ENCODE results near the gene SLC35E3.
"Not testable (repeated sequence)": the region's sequence is repeated elsewhere in the genome, so short reads cannot be mapped to it uniquely, and the experiment has no call there.

SLC35E3 gene

DNA sequence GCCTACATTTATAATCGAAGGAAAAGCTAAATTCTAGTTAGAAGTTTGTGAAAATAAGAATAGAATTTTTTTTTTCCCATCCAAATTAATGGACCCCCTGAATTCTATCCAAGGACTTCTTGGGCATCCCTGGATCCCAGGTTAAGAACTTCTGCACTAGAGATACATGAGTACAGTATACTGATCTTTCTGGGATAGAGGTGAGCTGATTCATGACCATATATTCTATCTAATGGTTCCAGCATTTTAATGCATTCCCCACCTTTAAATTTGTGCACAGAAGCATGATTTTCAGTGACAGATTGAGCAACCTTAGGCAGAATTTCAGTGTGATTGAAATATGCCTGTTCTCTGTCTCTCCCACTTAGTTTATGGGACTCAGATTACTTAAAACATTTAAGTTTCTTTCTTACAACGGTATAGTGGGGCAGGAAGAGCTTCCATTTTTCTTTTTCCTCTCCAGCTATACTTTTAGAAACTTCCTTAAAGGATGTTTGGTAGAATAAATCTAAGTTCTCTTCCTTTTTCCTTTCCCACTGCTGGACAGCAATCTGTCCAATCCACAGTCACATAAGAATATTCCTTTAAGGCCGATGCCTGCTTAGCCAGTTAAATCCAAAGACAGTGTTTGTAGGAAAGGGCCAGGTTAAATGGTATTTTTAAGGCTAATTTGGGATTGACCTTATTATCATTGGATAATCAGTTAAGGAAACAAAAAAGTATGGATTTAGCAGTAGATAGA, 68.7 kb downstream of the SLC35E3 start:
- DNase-seq (ENCODE audit: low spot score): peak; percentile 47

- DNase-seq (ENCODE audit: low spot score): peak; percentile 20
These were observed 69.4 kb downstream of the SLC35E3 start for GRCh38 chr12:68815232-68815927.

DNA sequence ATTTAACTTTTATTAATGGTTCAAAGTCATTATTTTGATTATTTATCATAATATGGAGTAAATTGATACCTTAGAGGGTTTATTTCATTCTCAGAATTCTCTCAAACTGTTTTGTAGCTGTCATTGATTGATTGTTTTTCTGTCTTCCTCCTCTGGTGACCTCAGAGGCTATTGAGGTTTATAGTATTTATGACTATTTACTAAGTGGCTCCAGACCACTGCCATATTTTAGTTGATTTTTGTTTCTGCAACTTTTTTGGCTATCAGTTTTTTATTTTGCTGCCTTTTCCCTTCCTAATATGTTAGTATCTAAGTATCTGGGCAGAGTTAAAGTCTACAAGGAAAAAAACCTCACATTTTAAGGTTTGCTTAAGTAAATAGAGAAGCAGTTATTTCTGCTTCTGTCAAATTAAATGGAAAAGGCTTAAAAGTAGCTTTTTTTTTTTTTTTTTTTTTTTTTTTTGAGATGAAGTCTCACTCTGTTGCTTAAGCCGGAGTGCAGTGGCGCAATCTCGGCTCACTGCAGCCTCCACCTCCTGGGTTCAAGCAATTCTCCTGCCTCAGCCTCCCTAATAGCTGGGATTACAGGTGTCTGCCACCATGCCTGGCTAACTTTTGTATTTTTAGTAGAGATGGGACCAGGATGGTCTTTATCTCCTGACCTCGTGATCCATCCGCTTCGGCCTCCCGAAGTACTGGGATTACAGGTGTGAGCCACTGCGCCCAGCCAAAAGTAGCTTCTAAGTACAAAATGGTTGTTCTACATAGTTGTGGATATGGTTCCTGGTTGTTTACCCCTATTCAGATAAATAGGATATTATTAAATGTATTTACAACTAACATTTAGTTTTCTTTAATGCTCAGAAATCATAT, 70.2 kb downstream of the SLC35E3 start:
- DNase-seq (ENCODE audit: low spot score): peak; percentile 21

DNA sequence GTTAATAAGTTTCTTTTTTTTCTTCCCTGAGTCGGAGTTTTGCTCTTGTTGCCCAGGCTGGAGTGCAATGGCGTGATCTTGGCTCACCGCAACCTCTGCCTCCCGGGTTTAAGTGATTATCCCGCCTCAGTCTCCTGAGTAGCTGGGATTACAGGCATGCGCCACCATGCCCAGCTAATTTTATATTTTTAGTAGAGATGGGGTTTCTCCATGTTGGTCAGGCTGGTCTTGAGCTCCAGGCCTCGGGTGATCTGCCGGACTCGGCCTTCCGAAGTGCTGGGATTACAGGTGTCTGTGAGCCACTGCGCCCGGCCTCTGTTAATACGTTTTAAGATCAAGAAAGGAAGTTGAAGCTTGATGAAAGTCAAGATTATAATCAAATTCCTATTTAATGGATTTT, 73.5 kb downstream of the SLC35E3 start:
- DNase-seq (ENCODE audit: low spot score): not testable (repeated sequence)

DNA sequence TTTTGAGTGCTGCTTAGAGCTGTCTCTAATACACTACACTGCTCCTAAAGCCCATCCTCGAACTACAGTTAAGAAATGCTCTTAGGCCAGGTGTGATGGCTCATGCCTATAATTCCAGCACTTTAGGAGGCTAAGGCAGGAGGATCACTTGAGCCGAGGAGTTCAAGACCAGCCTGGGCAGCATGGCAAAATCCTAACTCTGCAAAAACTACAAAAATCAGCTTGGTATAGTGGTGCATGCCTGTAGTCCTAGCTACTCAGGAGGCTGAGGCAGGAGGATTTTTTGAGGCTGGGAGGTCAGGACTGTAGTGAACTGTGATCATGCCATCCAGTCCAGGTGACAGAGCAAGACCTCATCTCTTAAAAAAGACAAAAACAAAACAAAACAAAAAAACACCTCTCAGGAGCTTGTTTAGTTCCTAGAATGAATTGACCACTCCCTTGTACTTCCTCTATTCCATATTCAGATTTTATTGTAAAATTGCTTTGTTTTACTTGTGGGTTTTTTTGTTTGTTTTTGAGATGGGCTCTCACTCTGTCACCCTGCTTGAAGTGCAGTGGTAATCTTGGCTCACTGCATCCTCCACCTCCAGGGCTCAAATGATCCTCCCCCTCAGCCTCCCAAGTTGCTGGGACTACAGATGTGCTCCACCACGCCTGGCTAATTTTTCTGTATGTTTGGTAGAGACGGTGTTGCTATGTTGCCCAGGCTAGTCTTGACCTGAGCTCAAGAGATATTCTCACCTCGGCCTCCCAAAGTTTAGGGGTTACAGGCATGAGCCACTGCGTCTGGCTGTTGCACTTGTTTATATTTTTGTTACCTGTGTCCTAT, 75.6 kb downstream of the SLC35E3 start:
- DNase-seq (ENCODE audit: low spot score): no peak

- no peak for DNase-seq (ENCODE audit: low spot score)
These were observed 77.7 kb downstream of the SLC35E3 start for GRCh38 chr12:68823696-68824095.

- DNase-seq (ENCODE audit: low spot score): no peak
These were observed 78.2 kb downstream of the SLC35E3 start for GRCh38 chr12:68824131-68824530.

DNA sequence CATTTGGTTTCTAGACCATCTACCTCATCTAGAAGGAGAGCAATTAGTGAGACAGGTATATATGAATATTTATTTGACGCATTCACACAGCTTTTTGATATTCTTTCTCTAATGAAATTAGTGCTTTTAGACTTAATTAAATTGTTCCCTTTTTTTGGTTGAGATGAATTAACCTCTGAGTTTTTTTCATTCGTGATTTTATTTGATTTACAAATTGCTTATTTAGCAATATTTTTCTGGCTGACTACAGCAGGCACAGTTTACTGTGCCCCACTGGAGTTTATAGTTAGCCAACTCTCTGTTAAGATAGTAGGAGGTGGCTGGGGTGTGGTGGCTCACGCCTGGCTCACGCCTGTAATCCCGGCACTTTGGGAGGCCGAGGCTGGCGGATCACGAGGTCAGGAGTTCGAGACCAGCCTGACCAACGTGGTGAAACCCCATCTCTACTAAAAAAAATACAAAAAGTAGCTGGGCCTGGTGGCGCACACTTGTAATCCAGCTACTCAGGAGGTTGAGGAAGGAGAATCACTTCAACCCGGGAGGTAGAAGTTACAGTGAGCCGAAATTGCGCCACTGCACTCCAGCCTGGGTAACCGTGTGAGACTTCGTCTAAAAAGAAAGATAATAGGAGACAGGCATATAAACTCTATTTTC, 78.7 kb downstream of the SLC35E3 start:
- DNase-seq (ENCODE audit: low spot score): no peak

DNA sequence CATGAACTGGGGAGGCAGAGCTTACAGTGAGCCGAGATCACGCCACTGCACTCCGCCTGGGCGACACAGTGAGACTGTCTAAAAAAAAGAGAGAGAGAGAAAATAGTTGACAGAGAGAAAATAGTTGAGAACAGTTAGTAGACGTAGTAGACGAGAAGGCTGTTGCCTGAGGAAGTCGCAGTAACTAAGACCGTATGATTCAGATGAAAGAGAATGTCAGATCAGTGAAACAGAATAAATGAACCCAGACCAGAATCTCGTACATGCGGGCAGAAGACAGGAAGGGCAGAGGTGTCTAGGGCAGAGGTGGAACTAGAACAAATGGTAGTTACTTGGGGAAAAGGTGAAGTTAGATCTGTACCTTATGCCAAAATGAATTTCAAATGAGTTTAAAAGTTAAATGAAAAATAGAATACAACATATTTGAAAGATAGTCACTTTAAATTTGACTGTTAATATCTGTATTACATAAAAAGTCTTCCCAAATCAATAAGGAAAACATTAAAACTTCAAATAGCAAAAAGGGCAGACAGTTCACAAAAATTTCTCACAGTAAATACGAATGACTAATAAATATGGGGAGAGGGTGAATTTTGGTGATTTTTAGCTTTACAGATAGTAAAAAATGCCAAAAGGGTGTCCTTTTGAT, 79.7 kb downstream of the SLC35E3 start:
- DNase-seq (ENCODE audit: low spot score): no peak

GRCh38 chr12:68827895-68828671, 82.1 kb downstream of the SLC35E3 start:
- no peak for DNase-seq (ENCODE audit: low spot score)

DNA sequence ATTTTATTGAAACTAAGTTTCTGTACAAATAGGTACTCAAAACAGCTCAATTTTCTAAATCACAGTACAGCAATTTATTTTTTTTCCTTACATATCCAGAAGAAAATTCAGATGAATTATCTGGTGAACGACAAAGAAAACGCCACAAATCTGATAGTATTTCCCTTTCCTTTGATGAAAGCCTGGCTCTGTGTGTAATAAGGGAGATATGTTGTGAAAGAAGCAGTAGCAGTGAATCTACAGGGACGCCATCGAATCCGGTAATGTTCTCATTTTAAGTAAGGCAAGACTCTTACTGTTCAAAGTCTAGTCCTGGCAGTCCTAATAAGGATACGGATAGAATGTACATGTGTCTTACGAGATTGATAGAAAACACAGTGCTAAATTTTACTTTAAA, 82.7 kb downstream of the SLC35E3 start:
- no peak for DNase-seq (ENCODE audit: low spot score)

Data from LoVo (cell line).